Measurements from ENCODE around the gene ZC3H6.

DNA sequence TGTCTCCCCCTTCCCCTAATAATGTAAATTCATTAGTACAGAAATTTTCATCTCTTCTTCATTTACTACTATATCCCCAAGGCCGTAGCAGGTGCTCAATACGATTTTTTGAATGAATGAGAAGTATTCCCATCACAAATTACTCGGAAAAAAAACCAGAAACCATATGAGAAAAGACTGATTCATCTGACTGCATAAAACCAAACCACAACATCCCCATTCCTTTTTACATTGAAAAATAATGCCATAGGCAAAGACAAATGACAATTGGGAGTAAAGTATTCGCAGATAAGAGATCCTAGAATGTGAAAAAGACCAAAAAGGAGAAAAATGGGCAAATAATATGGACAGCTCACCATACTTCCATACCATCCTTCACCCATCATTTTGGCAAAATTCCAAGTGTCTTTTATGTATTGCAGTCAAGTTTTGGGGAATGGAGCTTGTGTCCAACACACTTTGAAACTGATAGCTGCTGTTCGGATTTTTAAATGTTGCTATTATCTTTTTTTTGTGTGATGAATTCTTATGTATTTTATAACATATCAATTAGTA is 22.1 kb upstream of the ZC3H6 start:
- TF ChIP-seq CTCF (conservative IDR thresholded peaks at IDR 0.05 in 1 of 2, IDR thresholded peaks at IDR 0.05 in 1 of 2; ENCODE audit: extremely low read depth in 1 of 2, insufficient read depth in 1 of 2, low read depth in 1 of 2, low read length in 2 of 2), result no peak
- no peak for TF ChIP-seq EZH2 (IDR thresholded peaks at IDR 0.05; ENCODE audit: borderline replicate concordance, low read length)

Data from mammary epithelial cell (primary cell).